Smooth muscle cell (in vitro differentiated cells): Measurements from ENCODE around the gene SLC29A2. TPM values are rescaled to one million over a fixed set of nuclear protein-coding genes. Genes with fewer than 3 reads are reported as not detected.

ENCODE experiments used
- DNase-seq: peaks from one replicate; lab custom pipeline; 2025; ENCODE audit not compliant: unreplicated experiment; lab: John Stamatoyannopoulos, UW
- H2AFZ ChIP-seq: fragments of 200-600 bp; sonication (generic); 2 replicates; pipeline ENCODE4 v1.6.0; 2016; ENCODE audit warnings: antibody characterized with exemption, low read depth, mild to moderate bottlenecking
- H3F3A ChIP-seq: fragments of 200-600 bp; sonication (generic); 2 replicates; pipeline ENCODE4 v1.6.0; 2017; ENCODE audit warnings: antibody characterized with exemption, low read depth
- H3K27ac ChIP-seq: fragments of 200-600 bp; sonication (generic); 2 replicates; pipeline ENCODE4 v1.5.1; 2016; ENCODE audit warnings: low read depth, mild to moderate bottlenecking
- H3K27me3 ChIP-seq: fragments of 200-600 bp; sonication (generic); 2 replicates; pipeline ENCODE4 v1.6.1; 2016; ENCODE audit warnings: low read depth, mild to moderate bottlenecking
- H3K36me3 ChIP-seq: fragments of 200-600 bp; sonication (generic); 2 replicates; pipeline ENCODE4 v1.5.1; 2016; ENCODE audit warnings: low read depth
- H3K4me1 ChIP-seq: fragments of 200-600 bp; sonication (generic); 2 replicates; pipeline ENCODE4 v1.5.1; 2016; ENCODE audit warnings: low read depth
- H3K4me2 ChIP-seq: fragments of 200-600 bp; sonication (generic); 2 replicates; pipeline ENCODE4 v1.6.0; 2016; ENCODE audit warnings: mild to moderate bottlenecking
- H3K4me3 ChIP-seq: fragments of 200-600 bp; sonication (generic); 2 replicates; pipeline ENCODE4 v1.5.1; 2016; ENCODE audit warnings: mild to moderate bottlenecking
- H3K79me2 ChIP-seq: fragments of 200-600 bp; sonication (generic); 2 replicates; pipeline ENCODE4 v1.6.0; 2016; ENCODE audit warnings: low read depth, mild to moderate bottlenecking
- H3K9ac ChIP-seq: fragments of 200-600 bp; sonication (generic); 2 replicates; pipeline ENCODE4 v1.6.0; 2016; ENCODE audit warnings: low read depth
- H3K9me3 ChIP-seq: fragments of 200-600 bp; sonication (generic); replicated peaks from 2 replicates; pipeline ENCODE4 v1.5.1; 2016; ENCODE audit warnings: low read depth
- H4K20me1 ChIP-seq: fragments of 200-600 bp; sonication (generic); 2 replicates; pipeline ENCODE4 v1.6.0; 2016; ENCODE audit warnings: low read depth
- CTCF ChIP-seq: fragments of 200-600 bp; sonication (generic); IDR thresholded peaks from 2 replicates; pipeline ENCODE4 v1.5.1; 2017; ENCODE audit warnings: borderline replicate concordance, mild to moderate bottlenecking, antibody characterized with exemption; ENCODE audit not compliant: insufficient read depth, poor library complexity, severe bottlenecking
- WGBS: methylation state at CpG from one replicate; pipeline ENCODE4 v1.1.7; 2016; ENCODE audit warnings: low lambda C conversion rate; 5-methylcytosine and 5-hydroxymethylcytosine counted together
- polyA plus RNA-seq: library from polyadenylated mRNA; unstranded; fragments of >200 nt; fragmentation: Nextera tagmentation; extraction: Ambion mirVana; gene quantifications from 2 replicates; pipeline ENCODE4 v1.2.1, GENCODE V29; 2016
- total RNA-seq: library from RNA; depleted of rRNA; stranded (reverse); fragments of >200 nt; gene quantifications from 2 replicates; pipeline ENCODE4 v1.2.3, GENCODE V29; 2014

SLC29A2 gene
- total and polyA plus RNA-seq, 2 experiments from 2014 or later: 3.5 to 8.8 TPM

GRCh38 chr11:66363805-66364535 lies 7.6 kb downstream of the SLC29A2 start:
- peak; percentile 85 for TF ChIP-seq CTCF
- Histone ChIP-seq H2AFZ (no peak overlapping the region), H3F3A (no peaks in the 10 kb centered on the region), H4K20me1 (no peaks in the 10 kb centered on the region), H3K4me3 (no peak overlapping the region), H3K27me3 (no peaks in the 10 kb centered on the region), H3K4me2 (no peak overlapping the region), H3K9me3 (no peaks in the 10 kb centered on the region), H3K27ac (no peak overlapping the region), H3K9ac (no peak overlapping the region), H3K4me1 (no peaks in the 10 kb centered on the region), H3K79me2 (no peaks in the 10 kb centered on the region), H3K36me3 (no peaks in the 10 kb centered on the region)
- WGBS: 82% methylated on average over 14 of the region's 15 CpGs
- no peak for DNase-seq

GRCh38 chr11:66363187-66363601 lies 8.4 kb downstream of the SLC29A2 start:
- no peaks in the 10 kb centered on the region for H4K20me1 ChIP-seq
- H3K9ac ChIP-seq: no peak overlapping the region
- no peaks in the 10 kb centered on the region for H3K36me3 ChIP-seq
- DNase-seq: no peak
- no peak overlapping the region for H3K27ac ChIP-seq
- TF ChIP-seq CTCF: no peak
- H3K4me1 ChIP-seq: no peaks in the 10 kb centered on the region
- H3F3A ChIP-seq: no peaks in the 10 kb centered on the region
- no peaks in the 10 kb centered on the region for H3K79me2 ChIP-seq
- H3K27me3 ChIP-seq: no peaks in the 10 kb centered on the region
- no peak overlapping the region for H3K4me3 ChIP-seq
- no peak overlapping the region for H3K4me2 ChIP-seq
- H3K9me3 ChIP-seq: no peaks in the 10 kb centered on the region
- no peak overlapping the region for H2AFZ ChIP-seq
- WGBS: 95% methylated on average over 14 of the region's 14 CpGs

- H4K20me1 ChIP-seq: no peaks in the 10 kb centered on the region
- H3K9me3 ChIP-seq: no peaks in the 10 kb centered on the region
- DNase-seq: no peak
- no peak overlapping the region for H3K4me2 ChIP-seq
- H3K36me3 ChIP-seq: no peaks in the 10 kb centered on the region
- no peaks in the 10 kb centered on the region for H3K4me1 ChIP-seq
- H3K4me3 ChIP-seq: no peak overlapping the region
- H3K27me3 ChIP-seq: no peaks in the 10 kb centered on the region
- TF ChIP-seq CTCF: no peak
- no peak overlapping the region for H2AFZ ChIP-seq
- no peaks in the 10 kb centered on the region for H3K79me2 ChIP-seq
- 97% methylated on average over 9 of the region's 9 CpGs for WGBS
- H3K9ac ChIP-seq: no peak overlapping the region
- H3K27ac ChIP-seq: no peak overlapping the region
- H3F3A ChIP-seq: no peaks in the 10 kb centered on the region
These were observed 8.9 kb downstream of the SLC29A2 start for GRCh38 chr11:66362481-66363147.

GRCh38 chr11:66361502-66361941 lies 10.0 kb downstream of the SLC29A2 start:
- 67% methylated on average over 6 of the region's 6 CpGs for WGBS
- no peak for DNase-seq

More at GRCh38 chr11:66361502-66361941, 10.0 kb downstream of the SLC29A2 start:
- H3K79me2 ChIP-seq: no peaks in the 10 kb centered on the region
- H3K9ac ChIP-seq: no peak overlapping the region
- no peaks in the 10 kb centered on the region for H3F3A ChIP-seq
- H3K4me1 ChIP-seq: no peaks in the 10 kb centered on the region
- H3K9me3 ChIP-seq: no peaks in the 10 kb centered on the region
- no peak overlapping the region for H3K4me3 ChIP-seq
- H4K20me1 ChIP-seq: no peaks in the 10 kb centered on the region
- TF ChIP-seq CTCF: no peak
- no peak overlapping the region for H2AFZ ChIP-seq
- no peak overlapping the region for H3K27ac ChIP-seq
- no peak overlapping the region for H3K4me2 ChIP-seq
- H3K36me3 ChIP-seq: no peaks in the 10 kb centered on the region
- H3K27me3 ChIP-seq: no peaks in the 10 kb centered on the region
